Liver (tissue), 9 donors: Measurements from ENCODE around the gene NCAM1. TPM values are rescaled to one million over a fixed set of nuclear protein-coding genes. Genes with fewer than 3 reads are reported as not detected.
A peak's percentile ranks its signal among the peaks of the same experiment; 100 is the strongest.

ENCODE experiments used
- DNase-seq: peaks from one replicate; pipeline ENCODE4 v3.0.0-alpha.2; 2017; ENCODE audit warnings: low spot score
- H3K27ac ChIP-seq, 2 donors: one replicate each; pipeline ENCODE4 v1.7.0; 2013; ENCODE audit warnings: inconsistent platforms in 2 of 2, low read length in 2 of 2, control low read depth in 1 of 2, low read depth in 1 of 2, mild to moderate bottlenecking in 1 of 2
- H3K27me3 ChIP-seq, 4 donors: one replicate each; pipeline versions ENCODE4 v1.6.1 to v1.7.0; 2013; ENCODE audit warnings: low read length in 3 of 4, inconsistent platforms in 1 of 4, mild to moderate bottlenecking in 1 of 4, moderate library complexity in 1 of 4; ENCODE audit not compliant: control insufficient read depth in 4 of 4, insufficient read depth in 4 of 4
- H3K36me3 ChIP-seq, 4 donors: one replicate each; pipeline versions ENCODE4 v1.6.1 to v1.7.0; 2013; ENCODE audit warnings: low read length in 3 of 4, mild to moderate bottlenecking in 3 of 4, low read depth in 1 of 4, moderate library complexity in 1 of 4; ENCODE audit not compliant: control insufficient read depth in 4 of 4, insufficient read depth in 3 of 4
- H3K4me1 ChIP-seq, 4 donors: one replicate each; pipeline versions ENCODE4 v1.6.1 to v1.7.0; 2013; ENCODE audit warnings: low read length in 3 of 4, mild to moderate bottlenecking in 3 of 4, moderate library complexity in 1 of 4; ENCODE audit not compliant: control insufficient read depth in 4 of 4, insufficient read depth in 4 of 4
- H3K4me3 ChIP-seq, 3 donors: one replicate each; pipeline versions ENCODE4 v1.6.1 to v1.7.0; 2013; ENCODE audit warnings: low read length in 3 of 3, control low read depth in 1 of 3, low read depth in 1 of 3, mild to moderate bottlenecking in 1 of 3
- H3K9ac ChIP-seq, 2 donors: one replicate each; pipeline ENCODE4 v1.7.0; 2013; ENCODE audit warnings: low read length in 2 of 2, mild to moderate bottlenecking in 2 of 2, moderate library complexity in 2 of 2, control low read depth in 1 of 2, low read depth in 1 of 2
- H3K9me3 ChIP-seq, 4 donors: one replicate each; pipeline versions ENCODE4 v1.6.1 to v1.7.0; 2013; ENCODE audit warnings: low read length in 3 of 4; ENCODE audit not compliant: control insufficient read depth in 4 of 4
- ATF3 ChIP-seq: IDR thresholded peaks from 2 replicates; pipeline ENCODE4 v1.6.1; 2016; ENCODE audit warnings: antibody characterized with exemption
- EGR1 ChIP-seq, 2 donors: IDR thresholded peaks; 2 replicates each; pipeline ENCODE4 v1.6.1; 2016 to 2018; ENCODE audit warnings: antibody characterized with exemption in 2 of 2, low read depth in 2 of 2
- FOXA2 ChIP-seq: IDR thresholded peaks from 2 replicates; pipeline ENCODE4 v1.6.1; 2016; ENCODE audit warnings: antibody characterized with exemption
- HNF4G ChIP-seq: IDR thresholded peaks from 2 replicates; pipeline ENCODE4 v1.6.1; 2016; ENCODE audit warnings: antibody characterized with exemption
- MAX ChIP-seq: IDR thresholded peaks from 2 replicates; pipeline ENCODE4 v1.6.1; 2016; ENCODE audit warnings: antibody characterized with exemption
- NR2F2 ChIP-seq: IDR thresholded peaks from 2 replicates; pipeline ENCODE4 v1.6.1; 2016; ENCODE audit warnings: antibody characterized with exemption
- REST ChIP-seq: IDR thresholded peaks from 2 replicates; pipeline ENCODE4 v1.6.1; 2016; ENCODE audit warnings: antibody characterized with exemption, mild to moderate bottlenecking
- SP1 ChIP-seq: IDR thresholded peaks from 2 replicates; pipeline ENCODE4 v1.6.1; 2018; ENCODE audit warnings: antibody characterized with exemption, mild to moderate bottlenecking
- TAF1 ChIP-seq: conservative IDR thresholded peaks from 2 replicates; pipeline ENCODE4 v1.6.1; 2016; ENCODE audit warnings: antibody characterized with exemption, mild to moderate bottlenecking
- YY1 ChIP-seq: IDR thresholded peaks from 2 replicates; pipeline ENCODE4 v1.6.1; 2016; ENCODE audit warnings: antibody characterized with exemption, mild to moderate bottlenecking
- WGBS: extraction: QIAGEN DNeasy Blood & Tissue Kit; methylation state at CpG from one replicate; pipeline ENCODE4 v1.1.7; 2013; 5-methylcytosine and 5-hydroxymethylcytosine counted together
- polyA plus RNA-seq, 2 donors: library from polyadenylated mRNA; stranded (reverse) in 1 of 2; unstranded in 1 of 2; fragments of 200-250 nt in 1 of 2; fragments of >200 nt in 1 of 2; fragmentation: Nextera tagmentation in 1 of 2; extraction: Ambion mirVana in 1 of 2; gene quantifications; one replicate each; pipeline versions ENCODE4 v1.2.1 to v1.2.3, GENCODE V29; 2013 to 2015
- total RNA-seq, 2 donors: library from RNA; depleted of rRNA; stranded (reverse); fragments of >200 nt; gene quantifications; one replicate each; pipeline ENCODE4 v1.2.3, GENCODE V29; 2014
- donor health status: healthy.
- donor health status: healthy.
- donor health status: healthy.
- donor health status: healthy.
- donor health status: healthy.

Gene NCAM1
- total and polyA plus RNA-seq, 4 donors, result 0.65 to 2.1 (median 0.88) TPM

- H3K9ac ChIP-seq, result no peak overlapping the region
- peaks cover 0 to 4% (median 0%) of the 10 kb centered on the region in 4 donors for H3K27me3 ChIP-seq
- no peak overlapping the region for H3K27ac ChIP-seq
- DNase-seq, result no peak
- H3K9me3 ChIP-seq, result no peaks in the 10 kb centered on the region
- H3K4me1 ChIP-seq, result peaks cover 0 to 1% (median 0%) of the 10 kb centered on the region in 4 donors
- H3K36me3 ChIP-seq, result no peaks in the 10 kb centered on the region
- no peak for TF ChIP-seq TAF1
- TF ChIP-seq MAX, result no peak
- TF ChIP-seq YY1, result no peak
- TF ChIP-seq REST, result peak; percentile 96
- no peak for TF ChIP-seq HNF4G
- TF ChIP-seq ATF3, result no peak
- no peak for TF ChIP-seq SP1
- no peak overlapping the region for H3K4me3 ChIP-seq
These were observed 191.3 kb downstream of the NCAM1 start for GRCh38 chr11:113152500-113152899.

GRCh38 chr11:113153847-113154246, 192.6 kb downstream of the NCAM1 start:
- Histone ChIP-seq H3K4me1 (peaks cover 0 to 1% (median 0%) of the 10 kb centered on the region in 4 donors), H3K9ac (no peak overlapping the region), H3K9me3 (no peaks in the 10 kb centered on the region), H3K27me3 (peaks cover 0 to 4% (median 0%) of the 10 kb centered on the region in 4 donors), H3K36me3 (no peaks in the 10 kb centered on the region), H3K27ac (no peak overlapping the region), H3K4me3 (no peak overlapping the region)
- DNase-seq, result no peak
- 74% methylated on average over 2 of the region's 2 CpGs for WGBS
- TF ChIP-seq NR2F2 (peak; percentile 53), EGR1 (IDR thresholded peaks at IDR 0.05; ENCODE audit: low read depth in 2 of 2) (no peak), REST (no peak), FOXA2 (no peak)
